K562 (cell line): ENCODE results near the gene TUBB2A. TPM values are rescaled to one million over a fixed set of nuclear protein-coding genes. Genes with fewer than 3 reads are reported as not detected.
"Not testable (repeated sequence)": the region's sequence is repeated elsewhere in the genome, so short reads cannot be mapped to it uniquely, and the experiment has no call there.

Experiments used
- ATAC-seq: fragments of 200-7000 bp; cut with Tn5 transposase; 3 replicates; pipeline ENCODE4 v1.9.1; 2020; ENCODE audit warnings: moderate library complexity
- BruUV-seq: library from RNA; stranded (reverse); fragments of 400-500 nt; replicated peaks from 2 replicates; lab custom pipeline; 2021; lab: Mats Ljungman, UMichigan
- CTCF ChIA-PET: fragments of 300-600 bp; formaldehyde crosslinking; extraction: SDS; loops from one replicate; lab custom pipeline; 2021; ENCODE audit warnings: low intra/inter-chr PET ratio; lab: Yijun Ruan, JAX
- POLR2A ChIA-PET: fragments of 300-600, 350-650 bp; sonication (Branson Sonifier 250); formaldehyde crosslinking; extraction: SDS; loops from one replicate; lab custom pipeline; 2021; ENCODE audit warnings: antibody characterized with exemption, inconsistent platforms; lab: Yijun Ruan, JAX
- DNase-seq, 4 experiments: peaks; one replicate each; pipeline versions ENCODE4 v3.0.0 to v3.0.0-alpha.2; 2011 to 2018; ENCODE audit warnings: low spot score in 3 of 4, mixed read lengths in 3 of 4; ENCODE audit errors: extremely low read depth in 1 of 4
- FAIRE-seq: peaks from 2 replicates; lab custom pipeline; 2011; peaks lifted over from hg19 to GRCh38; lab: Jason Lieb, UNC
- H2AFZ ChIP-seq: 2 replicates; pipeline ENCODE4 v1.6.0; 2011; ENCODE audit warnings: low read depth, low read length, control low read depth, inconsistent platforms
- H3K27ac ChIP-seq: fragments of 200-600 bp; 3 replicates; pipeline ENCODE4 v1.8.0; 2011; ENCODE audit warnings: low read depth, mild to moderate bottlenecking, control low read depth, inconsistent platforms, low read length, moderate library complexity, mixed read lengths; ENCODE audit errors: extremely low read depth
- H3K27me3 ChIP-seq, 2 experiments: fragments of 300-600 bp in 1 of 2; 2 replicates in 1 of 2; 3 replicates in 1 of 2; pipeline versions ENCODE4 v1.6.0 to v1.8.0; 2011; ENCODE audit warnings: inconsistent platforms in 2 of 2, low read length in 2 of 2, mild to moderate bottlenecking in 1 of 2, mixed read lengths in 1 of 2, moderate library complexity in 1 of 2; ENCODE audit not compliant: control insufficient read depth in 2 of 2, insufficient read depth in 2 of 2
- H3K36me3 ChIP-seq: fragments of 300-600 bp; 3 replicates; pipeline ENCODE4 v1.8.0; 2011; ENCODE audit warnings: mild to moderate bottlenecking, low read length, inconsistent platforms; ENCODE audit not compliant: control insufficient read depth, insufficient read depth
- H3K4me1 ChIP-seq, 2 experiments: fragments of 200-600 bp in 1 of 2; replicated peaks in 1 of 2; 2 replicates in 1 of 2; 3 replicates in 1 of 2; pipeline versions ENCODE4 v1.5.1 to v1.8.0; 2011; ENCODE audit warnings: inconsistent platforms in 2 of 2, low read length in 2 of 2, mild to moderate bottlenecking in 1 of 2, mixed read lengths in 1 of 2, moderate library complexity in 1 of 2; ENCODE audit not compliant: control insufficient read depth in 2 of 2, insufficient read depth in 2 of 2
- H3K4me2 ChIP-seq: 2 replicates; pipeline ENCODE4 v1.6.1; 2011; ENCODE audit warnings: low read length, control low read depth, inconsistent platforms, mixed read lengths; ENCODE audit not compliant: insufficient read depth
- H3K4me3 ChIP-seq: fragments of 200-600 bp; sonication (generic), shearing (Covaris generic); 2 replicates; pipeline ENCODE4 v1.5.1; 2016; ENCODE audit warnings: control low read depth, inconsistent platforms
- H3K79me2 ChIP-seq: fragments of 200-600 bp; 3 replicates; pipeline ENCODE4 v1.8.0; 2011; ENCODE audit warnings: low read length, inconsistent platforms; ENCODE audit not compliant: control insufficient read depth, insufficient read depth
- H3K9ac ChIP-seq, 2 experiments: 2 replicates each; pipeline versions ENCODE4 v1.6.0 to v1.6.1; 2011; ENCODE audit warnings: low read depth in 2 of 2, low read length in 2 of 2, control low read depth in 1 of 2, inconsistent platforms in 1 of 2, mild to moderate bottlenecking in 1 of 2, mixed read lengths in 1 of 2; ENCODE audit not compliant: insufficient read depth in 1 of 2
- H3K9me1 ChIP-seq: one replicate; pipeline ENCODE4 v1.6.0; 2011; ENCODE audit warnings: inconsistent platforms, mild to moderate bottlenecking, low read length, moderate library complexity; ENCODE audit not compliant: control insufficient read depth, insufficient read depth
- H3K9me3 ChIP-seq: replicated peaks from 2 replicates; pipeline ENCODE4 v1.5.1; 2011; ENCODE audit warnings: low read depth, low read length, inconsistent platforms; ENCODE audit not compliant: control insufficient read depth, insufficient read depth
- H4K20me1 ChIP-seq: replicated peaks from 2 replicates; pipeline ENCODE4 v1.6.1; 2011; ENCODE audit warnings: low read length, inconsistent platforms, mixed read lengths; ENCODE audit not compliant: control insufficient read depth, insufficient read depth
- ARNT ChIP-seq, 2 experiments: fragments of 450-650 bp; IDR thresholded peaks; 2 replicates each; pipeline ENCODE4 v1.6.1; 2016; ENCODE audit warnings: mild to moderate bottlenecking in 1 of 2
- DPF2 ChIP-seq: fragments of 450-650 bp; IDR thresholded peaks from 2 replicates; pipeline ENCODE4 v1.6.1; 2016
- ELF4 ChIP-seq: fragments of 450-650 bp; formaldehyde crosslinking; IDR thresholded peaks from 2 replicates; pipeline ENCODE4 v1.4.0; 2022; ENCODE audit warnings: missing genetic modification characterization
- EP400 ChIP-seq: fragments of 450-650 bp; IDR thresholded peaks from 2 replicates; pipeline ENCODE4 v1.6.1; 2017; ENCODE audit warnings: antibody characterized with exemption, mild to moderate bottlenecking, moderate library complexity
- ESRRB ChIP-seq: fragments of 250-450 bp; sonication (Bioruptor Pico); IDR thresholded peaks from 2 replicates; pipeline ENCODE4 v1.5.0; 2020; ENCODE audit warnings: mild to moderate bottlenecking, moderate library complexity, borderline replicate concordance
- FOXK2 ChIP-seq, 2 experiments: fragments of 450-650 bp; IDR thresholded peaks in 1 of 2; conservative IDR thresholded peaks in 1 of 2; 2 replicates each; pipeline ENCODE4 v1.6.1; 2016; ENCODE audit warnings: low read depth in 2 of 2, mild to moderate bottlenecking in 1 of 2
- MTF1 ChIP-seq: fragments of 250-450 bp; sonication (Bioruptor Pico); IDR thresholded peaks from 2 replicates; pipeline ENCODE4 v1.9.0; 2021; ENCODE audit warnings: moderate library complexity, mild to moderate bottlenecking, inconsistent platforms, borderline replicate concordance
- NCOA4 ChIP-seq: fragments of 450-650 bp; IDR thresholded peaks from 2 replicates; pipeline ENCODE4 v1.6.1; 2018; ENCODE audit warnings: mild to moderate bottlenecking; ENCODE audit not compliant: partially characterized antibody
- NR2C1 ChIP-seq, 2 experiments: fragments of 450-650 bp; IDR thresholded peaks; 2 replicates each; pipeline ENCODE4 v1.6.1; 2017; ENCODE audit warnings: mild to moderate bottlenecking in 2 of 2, antibody characterized with exemption in 1 of 2, inconsistent platforms in 1 of 2, missing compliant biosample characterization in 1 of 2, missing genetic modification characterization in 1 of 2
- SMAD4 ChIP-seq: fragments of 250-450 bp; sonication (Bioruptor Pico); conservative IDR thresholded peaks from 2 replicates; pipeline ENCODE4 v1.8.0; 2021; ENCODE audit warnings: inconsistent platforms, mild to moderate bottlenecking, moderate library complexity
- SMARCA4 ChIP-seq: fragments of 450-650 bp; IDR thresholded peaks from 2 replicates; pipeline ENCODE4 v1.6.1; 2016
- ZNF41 ChIP-seq: fragments of 250-450 bp; sonication (Bioruptor Pico); conservative IDR thresholded peaks from 2 replicates; pipeline ENCODE4 v1.4.0; 2020; ENCODE audit warnings: mild to moderate bottlenecking
- ZNF589 ChIP-seq: fragments of 200-800 bp; sonication (Bioruptor generic); IDR thresholded peaks from 2 replicates; pipeline ENCODE4 v1.6.1; 2016; ENCODE audit warnings: low read depth, missing genetic modification characterization, missing compliant biosample characterization
- ZNF668 ChIP-seq: fragments of 250-450 bp; sonication (Bioruptor Pico); IDR thresholded peaks from 2 replicates; pipeline ENCODE4 v1.8.0; 2022; ENCODE audit warnings: mild to moderate bottlenecking, inconsistent platforms
- ZNF766 ChIP-seq: fragments of 200-800 bp; sonication (Bioruptor generic); conservative IDR thresholded peaks from 2 replicates; pipeline ENCODE4 v1.6.1; 2016; ENCODE audit warnings: missing genetic modification characterization, missing compliant biosample characterization
- ZNF79 ChIP-seq: fragments of 250-450 bp; sonication (Bioruptor Pico); IDR thresholded peaks from 2 replicates; pipeline ENCODE4 v1.4.0; 2020; ENCODE audit warnings: low read depth, mild to moderate bottlenecking, moderate library complexity
- WGBS: fragments of 100-300 bp; shearing (Covaris generic); methylation state at CpG from one replicate; pipeline ENCODE4 v1.1.6; 2016; ENCODE audit warnings: low coverage, mixed read lengths; ENCODE audit not compliant: insufficient coverage; ENCODE audit errors: missing lambda C conversion rate; 5-methylcytosine and 5-hydroxymethylcytosine counted together
- in situ Hi-C: fragments of 300-500 bp; cut with MboI; formaldehyde crosslinking; loops from 4 replicates; pipeline ENCODE4 v1.15.0; 2018; ENCODE audit warnings: inconsistent platforms, mixed read lengths
- intact Hi-C: fragments of 100-400 bp; cut with micrococcal nuclease; formaldehyde crosslinking; loops from 2 replicates; pipeline ENCODE4 v1.14.2; 2022
- polyA plus RNA-seq, 8 experiments: library from polyadenylated mRNA; depleted of rRNA in 4 of 8; stranded (reverse) in 5 of 8; unstranded in 3 of 8; fragments of >200 nt; fragmentation: Nextera tagmentation in 2 of 8; fragmentation: Illumina TruSeq in 1 of 8; extraction: Ambion mirVana in 2 of 8; extraction: Trizol in 1 of 8; gene quantifications; 2 replicates each; pipeline versions ENCODE4 v1.2.1 to v1.2.3, GENCODE V29; 2011 to 2014; ENCODE audit warnings: inconsistent platforms in 1 of 8, missing spikeins in 1 of 8
- total RNA-seq, 7 experiments: library from RNA; depleted of rRNA in 6 of 7; stranded (reverse); fragments of >200 nt in 6 of 7; fragmentation: Illumina TruSeq in 2 of 7; extraction: Trizol in 2 of 7; gene quantifications; 2 replicates each; pipeline versions ENCODE4 v1.2.1 to v1.2.3, GENCODE V29; 2011 to 2021; ENCODE audit warnings: low replicate concordance in 1 of 7
- TF ChIP-seq, protein P1 (sequence below): IDR thresholded peaks from 2 replicates; pipeline ENCODE4 v1.6.1; 2016; ENCODE audit warnings: missing genetic modification characterization, missing compliant biosample characterization
- TF ChIP-seq, protein P2 (sequence below): fragments of 450-650 bp; IDR thresholded peaks from 2 replicates; pipeline ENCODE4 v1.6.1; 2016

Gene TUBB2A
- total and polyA plus RNA-seq, 9 of the 15 experiments (the other 6 are each of a cell fraction or from before 2014, with no cell fraction given) = 3.6 to 92.1 (median 45.6) TPM

- H3K27me3 ChIP-seq; H3K9me1 ChIP-seq; intact Hi-C loops; DNase-seq; ATAC-seq; H3K36me3 ChIP-seq; CTCF ChIA-PET; FAIRE-seq; H3K4me3 ChIP-seq; H4K20me1 ChIP-seq; BruUV-seq; H3K9me3 ChIP-seq; in situ Hi-C loops; TF ChIP-seq NR2C1 (IDR thresholded peaks at IDR 0.05): not testable (repeated sequence)
- POLR2A ChIA-PET = interaction anchor here (0.8 to 2.3 kb wide), 7 partner anchors 9 to 42 kb away, joined by 3 to 15 read pairs (median 3); partner anchors contain the start of gene TUBB2A
- peaks cover 14 to 47% of the 10 kb centered on the region in 2 experiments for H3K4me1 ChIP-seq
- WGBS = 50% methylated on average over 10 of the region's 10 CpGs
- peak overlapping the region; percentile 84 for H2AFZ ChIP-seq
- peak overlapping the region; percentile 71 for H3K27ac ChIP-seq
- peak overlapping the region in 1 of 2 experiments; percentile 42; a peak in 2 of 4 replicates for H3K9ac ChIP-seq
- H3K79me2 ChIP-seq = peaks cover 12% of the 10 kb centered on the region
- H3K4me2 ChIP-seq = peak overlapping the region; percentile 51; the same call in 1 of the 2 replicates
- TF ChIP-seq SMAD4 (CRISPR knock-in tag) (peak; percentile 45), NR2C1 (tag; IDR thresholded peaks at IDR 0.05) (0 out of 2 replicates have a peak, but pooled peaks have one; percentile 14), NCOA4 (peak; percentile 31), ZNF589 (CRISPR knock-in tag) (0 out of 2 replicates have a peak, but pooled peaks have one; percentile 11), SMARCA4 (0 out of 2 replicates have a peak, but pooled peaks have one; percentile 14), ZNF41 (CRISPR knock-in tag) (0 out of 2 replicates have a peak, but pooled peaks have one; percentile 36), DPF2 (peak; percentile 47; the same call in 1 of the 2 replicates), ARNT (IDR thresholded peaks at IDR 0.05) (peak; percentile 57 to 95; a peak in 2 of 4 replicates), EP400 (peak; percentile 24), ESRRB (CRISPR knock-in tag) (0 out of 2 replicates have a peak, but pooled peaks have one; percentile 28), FOXK2 (conservative IDR thresholded peaks at IDR 0.05 in 1 of 2, IDR thresholded peaks at IDR 0.05 in 1 of 2; ENCODE audit: low read depth in 2 of 2) (peak in 1 of 2 experiments; percentile 2; a peak in 1 of 4 replicates), MTF1 (CRISPR knock-in tag) (0 out of 2 replicates have a peak, but pooled peaks have one; percentile 18), ELF4 (0 out of 2 replicates have a peak, but pooled peaks have one; percentile 34), ZNF766 (CRISPR knock-in tag) (peak; percentile 52), ZNF668 (CRISPR knock-in tag) (peak; percentile 44; the same call in 1 of the 2 replicates), ZNF79 (CRISPR knock-in tag) (0 out of 2 replicates have a peak, but pooled peaks have one; percentile 27)
- TF ChIP-seq, protein P1, sequence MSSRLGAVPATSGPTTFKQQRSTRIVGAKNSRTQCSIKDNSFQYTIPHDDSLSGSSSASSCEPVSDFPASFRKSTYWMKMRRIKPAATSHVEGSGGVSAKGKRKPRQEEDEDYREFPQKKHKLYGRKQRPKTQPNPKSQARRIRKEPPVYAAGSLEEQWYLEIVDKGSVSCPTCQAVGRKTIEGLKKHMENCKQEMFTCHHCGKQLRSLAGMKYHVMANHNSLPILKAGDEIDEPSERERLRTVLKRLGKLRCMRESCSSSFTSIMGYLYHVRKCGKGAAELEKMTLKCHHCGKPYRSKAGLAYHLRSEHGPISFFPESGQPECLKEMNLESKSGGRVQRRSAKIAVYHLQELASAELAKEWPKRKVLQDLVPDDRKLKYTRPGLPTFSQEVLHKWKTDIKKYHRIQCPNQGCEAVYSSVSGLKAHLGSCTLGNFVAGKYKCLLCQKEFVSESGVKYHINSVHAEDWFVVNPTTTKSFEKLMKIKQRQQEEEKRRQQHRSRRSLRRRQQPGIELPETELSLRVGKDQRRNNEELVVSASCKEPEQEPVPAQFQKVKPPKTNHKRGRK (tag) = peak; percentile 64; the same call in 1 of the 2 replicates
- TF ChIP-seq, protein P2, sequence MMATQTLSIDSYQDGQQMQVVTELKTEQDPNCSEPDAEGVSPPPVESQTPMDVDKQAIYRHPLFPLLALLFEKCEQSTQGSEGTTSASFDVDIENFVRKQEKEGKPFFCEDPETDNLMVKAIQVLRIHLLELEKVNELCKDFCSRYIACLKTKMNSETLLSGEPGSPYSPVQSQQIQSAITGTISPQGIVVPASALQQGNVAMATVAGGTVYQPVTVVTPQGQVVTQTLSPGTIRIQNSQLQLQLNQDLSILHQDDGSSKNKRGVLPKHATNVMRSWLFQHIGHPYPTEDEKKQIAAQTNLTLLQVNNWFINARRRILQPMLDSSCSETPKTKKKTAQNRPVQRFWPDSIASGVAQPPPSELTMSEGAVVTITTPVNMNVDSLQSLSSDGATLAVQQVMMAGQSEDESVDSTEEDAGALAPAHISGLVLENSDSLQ = peak; percentile 23; the same call in 1 of the 2 replicates
Observed at GRCh38 chr6:3166535-3167225, 9.3 kb upstream of the TUBB2A start.
